ENCODE results near the gene NEK1. TPM values are rescaled to one million over a fixed set of nuclear protein-coding genes. Genes with fewer than 3 reads are reported as not detected.

Gene NEK1
- total and polyA plus RNA-seq, 2 of the 13 experiments (the other 11 are each of a cell fraction or from before 2014, with no cell fraction given) = 2.9 to 5.4 TPM

DNA sequence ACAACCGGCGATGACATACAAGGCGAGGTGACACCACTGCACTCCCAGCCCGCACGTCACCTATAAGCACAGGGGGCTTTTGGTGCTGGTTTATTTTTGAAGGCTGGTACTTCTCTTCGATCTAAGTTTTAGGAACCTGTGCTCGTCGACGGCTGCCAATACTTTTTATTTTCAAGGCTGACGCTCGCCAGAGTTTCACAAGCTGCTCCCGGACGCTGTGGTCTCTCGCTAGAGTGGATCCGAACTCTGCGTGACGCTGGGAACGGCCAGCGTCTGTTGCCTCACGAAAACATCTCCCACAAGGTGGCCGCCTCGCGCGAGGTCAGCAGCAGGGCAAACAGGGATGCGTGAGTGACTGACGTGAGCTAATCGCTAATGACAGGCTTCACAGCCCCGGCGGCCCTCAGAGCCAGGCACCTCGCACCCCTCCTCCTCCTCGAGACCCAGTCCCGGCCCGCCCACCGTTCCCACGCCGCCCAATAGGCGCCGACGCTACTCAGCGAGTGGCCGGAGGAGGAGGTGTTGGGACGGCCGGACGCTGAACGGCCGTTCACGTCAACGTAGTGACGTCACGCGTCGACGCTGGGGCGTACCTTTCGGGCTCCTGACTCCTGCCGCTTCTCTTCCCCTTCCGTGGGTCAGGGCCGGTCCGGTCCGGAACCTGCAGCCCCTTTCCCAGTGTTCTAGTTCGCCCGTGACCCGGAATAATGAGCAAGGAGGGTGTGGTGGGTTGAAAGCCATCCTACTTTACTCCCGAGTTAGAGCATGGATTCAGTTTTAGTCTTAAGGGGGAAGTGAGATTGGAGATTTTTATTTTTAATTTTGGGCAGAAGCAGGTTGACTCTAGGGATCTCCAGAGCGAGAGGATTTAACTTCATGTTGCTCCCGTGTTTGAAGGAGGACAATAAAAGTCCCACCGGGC lies 7.8 kb upstream of the NEK1 start, which contains the start of gene CLCN3 (continued):
- TF ChIP-seq MAZ (IDR thresholded peaks at IDR 0.05; ENCODE audit: borderline replicate concordance, low read depth, low read length) = peak; percentile 62; the same call in 1 of the 2 replicates
- TF ChIP-seq MAZ (CRISPR knock-in tag; IDR thresholded peaks at IDR 0.05; ENCODE audit: low read depth) = peak; percentile 87
- TF ChIP-seq POLR2G (IDR thresholded peaks at IDR 0.05; ENCODE audit: low read depth, low read length) = peak; percentile 98
- TF ChIP-seq ZMYM3 (CRISPR knock-in tag; IDR thresholded peaks at IDR 0.05) = no peak; the same call in 1 of the 2 replicates
- TF ChIP-seq, protein P1, sequence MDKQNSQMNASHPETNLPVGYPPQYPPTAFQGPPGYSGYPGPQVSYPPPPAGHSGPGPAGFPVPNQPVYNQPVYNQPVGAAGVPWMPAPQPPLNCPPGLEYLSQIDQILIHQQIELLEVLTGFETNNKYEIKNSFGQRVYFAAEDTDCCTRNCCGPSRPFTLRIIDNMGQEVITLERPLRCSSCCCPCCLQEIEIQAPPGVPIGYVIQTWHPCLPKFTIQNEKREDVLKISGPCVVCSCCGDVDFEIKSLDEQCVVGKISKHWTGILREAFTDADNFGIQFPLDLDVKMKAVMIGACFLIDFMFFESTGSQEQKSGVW (CRISPR knock-in tag; IDR thresholded peaks at IDR 0.05; ENCODE audit: borderline replicate concordance) = no peak
- peak; percentile 66; the same call in 1 of the 2 replicates for TF ChIP-seq ZNF567 (CRISPR knock-in tag; IDR thresholded peaks at IDR 0.05; ENCODE audit: borderline replicate concordance)
- TF ChIP-seq SIN3A (IDR thresholded peaks at IDR 0.05; ENCODE audit: borderline replicate concordance, low read depth, low read length) = no peak
- TF ChIP-seq EHMT2 (IDR thresholded peaks at IDR 0.05; ENCODE audit: borderline replicate concordance, low read depth, low read length) = no peak
- peak; percentile 85 for TF ChIP-seq ZHX1 (CRISPR knock-in tag; IDR thresholded peaks at IDR 0.05; ENCODE audit: low read depth)
- peak; percentile 53; the same call in 1 of the 2 replicates for TF ChIP-seq KAT7 (CRISPR knock-in tag; IDR thresholded peaks at IDR 0.05; ENCODE audit: borderline replicate concordance)
- TF ChIP-seq, protein P2, sequence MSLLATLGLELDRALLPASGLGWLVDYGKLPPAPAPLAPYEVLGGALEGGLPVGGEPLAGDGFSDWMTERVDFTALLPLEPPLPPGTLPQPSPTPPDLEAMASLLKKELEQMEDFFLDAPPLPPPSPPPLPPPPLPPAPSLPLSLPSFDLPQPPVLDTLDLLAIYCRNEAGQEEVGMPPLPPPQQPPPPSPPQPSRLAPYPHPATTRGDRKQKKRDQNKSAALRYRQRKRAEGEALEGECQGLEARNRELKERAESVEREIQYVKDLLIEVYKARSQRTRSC (CRISPR knock-in tag; IDR thresholded peaks at IDR 0.05; ENCODE audit: low read depth) = peak; percentile 23; the same call in 1 of the 2 replicates
- TF ChIP-seq NFKBIZ (CRISPR knock-in tag; IDR thresholded peaks at IDR 0.05) = no peak; the same call in 1 of the 2 replicates
- TF ChIP-seq ZNF772 (CRISPR knock-in tag; IDR thresholded peaks at IDR 0.05) = peak; percentile 58; the same call in 1 of the 2 replicates
- TF ChIP-seq, protein P3, sequence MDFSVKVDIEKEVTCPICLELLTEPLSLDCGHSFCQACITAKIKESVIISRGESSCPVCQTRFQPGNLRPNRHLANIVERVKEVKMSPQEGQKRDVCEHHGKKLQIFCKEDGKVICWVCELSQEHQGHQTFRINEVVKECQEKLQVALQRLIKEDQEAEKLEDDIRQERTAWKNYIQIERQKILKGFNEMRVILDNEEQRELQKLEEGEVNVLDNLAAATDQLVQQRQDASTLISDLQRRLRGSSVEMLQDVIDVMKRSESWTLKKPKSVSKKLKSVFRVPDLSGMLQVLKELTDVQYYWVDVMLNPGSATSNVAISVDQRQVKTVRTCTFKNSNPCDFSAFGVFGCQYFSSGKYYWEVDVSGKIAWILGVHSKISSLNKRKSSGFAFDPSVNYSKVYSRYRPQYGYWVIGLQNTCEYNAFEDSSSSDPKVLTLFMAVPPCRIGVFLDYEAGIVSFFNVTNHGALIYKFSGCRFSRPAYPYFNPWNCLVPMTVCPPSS (IDR thresholded peaks at IDR 0.05) = no peak
- TF ChIP-seq ZNF546 (CRISPR knock-in tag; conservative IDR thresholded peaks at IDR 0.05) = no peak; the same call in 1 of the 2 replicates
- no peak for TF ChIP-seq HMG20B (CRISPR knock-in tag; conservative IDR thresholded peaks at IDR 0.05)
- no peak for TF ChIP-seq MZF1 (CRISPR knock-in tag; IDR thresholded peaks at IDR 0.05; ENCODE audit: borderline replicate concordance)
- peak; percentile 96 for TF ChIP-seq MEIS2 (CRISPR knock-in tag; IDR thresholded peaks at IDR 0.05)
- no peak for TF ChIP-seq CHD4 (IDR thresholded peaks at IDR 0.05; ENCODE audit: borderline replicate concordance, low read length)
- no peak for TF ChIP-seq GPN1 (CRISPR knock-in tag; IDR thresholded peaks at IDR 0.05; ENCODE audit: borderline replicate concordance)
- TF ChIP-seq ZNF513 (CRISPR knock-in tag; conservative IDR thresholded peaks at IDR 0.05) = no peak

Measured in HepG2 (cell line).